Duodenal mucosa (tissue), 2 donors: ENCODE results near the gene HSFX3.
A peak's percentile ranks its signal among the peaks of the same experiment; 100 is the strongest.
"Not testable (repeated sequence)": the region's sequence is repeated elsewhere in the genome, so short reads cannot be mapped to it uniquely, and the experiment has no call there.

Source experiments
- H3K27ac ChIP-seq: one replicate; pipeline ENCODE4 v1.7.0; 2013; ENCODE audit warnings: low read depth, low read length
- H3K27me3 ChIP-seq, 2 donors: one replicate each; pipeline ENCODE4 v1.7.0; 2013; ENCODE audit warnings: low read length in 2 of 2, control low read depth in 1 of 2; ENCODE audit not compliant: insufficient read depth in 2 of 2, control insufficient read depth in 1 of 2
- H3K36me3 ChIP-seq, 2 donors: one replicate each; pipeline ENCODE4 v1.7.0; 2013; ENCODE audit warnings: low read length in 2 of 2, control low read depth in 1 of 2; ENCODE audit not compliant: insufficient read depth in 2 of 2, control insufficient read depth in 1 of 2
- H3K4me1 ChIP-seq, 2 donors: one replicate each; pipeline ENCODE4 v1.7.0; 2013; ENCODE audit warnings: low read length in 2 of 2, control low read depth in 1 of 2; ENCODE audit not compliant: insufficient read depth in 2 of 2, control insufficient read depth in 1 of 2
- H3K4me3 ChIP-seq, 2 donors: one replicate each; pipeline ENCODE4 v1.7.0; 2013; ENCODE audit warnings: low read length in 2 of 2, low read depth in 1 of 2
- H3K9ac ChIP-seq, 2 donors: one replicate each; pipeline ENCODE4 v1.7.0; 2013; ENCODE audit warnings: low read length in 2 of 2, low read depth in 1 of 2
- H3K9me3 ChIP-seq, 2 donors: one replicate each; pipeline ENCODE4 v1.7.0; 2013; ENCODE audit warnings: low read length in 2 of 2, control low read depth in 1 of 2; ENCODE audit not compliant: control insufficient read depth in 1 of 2

Gene HSFX3

DNA sequence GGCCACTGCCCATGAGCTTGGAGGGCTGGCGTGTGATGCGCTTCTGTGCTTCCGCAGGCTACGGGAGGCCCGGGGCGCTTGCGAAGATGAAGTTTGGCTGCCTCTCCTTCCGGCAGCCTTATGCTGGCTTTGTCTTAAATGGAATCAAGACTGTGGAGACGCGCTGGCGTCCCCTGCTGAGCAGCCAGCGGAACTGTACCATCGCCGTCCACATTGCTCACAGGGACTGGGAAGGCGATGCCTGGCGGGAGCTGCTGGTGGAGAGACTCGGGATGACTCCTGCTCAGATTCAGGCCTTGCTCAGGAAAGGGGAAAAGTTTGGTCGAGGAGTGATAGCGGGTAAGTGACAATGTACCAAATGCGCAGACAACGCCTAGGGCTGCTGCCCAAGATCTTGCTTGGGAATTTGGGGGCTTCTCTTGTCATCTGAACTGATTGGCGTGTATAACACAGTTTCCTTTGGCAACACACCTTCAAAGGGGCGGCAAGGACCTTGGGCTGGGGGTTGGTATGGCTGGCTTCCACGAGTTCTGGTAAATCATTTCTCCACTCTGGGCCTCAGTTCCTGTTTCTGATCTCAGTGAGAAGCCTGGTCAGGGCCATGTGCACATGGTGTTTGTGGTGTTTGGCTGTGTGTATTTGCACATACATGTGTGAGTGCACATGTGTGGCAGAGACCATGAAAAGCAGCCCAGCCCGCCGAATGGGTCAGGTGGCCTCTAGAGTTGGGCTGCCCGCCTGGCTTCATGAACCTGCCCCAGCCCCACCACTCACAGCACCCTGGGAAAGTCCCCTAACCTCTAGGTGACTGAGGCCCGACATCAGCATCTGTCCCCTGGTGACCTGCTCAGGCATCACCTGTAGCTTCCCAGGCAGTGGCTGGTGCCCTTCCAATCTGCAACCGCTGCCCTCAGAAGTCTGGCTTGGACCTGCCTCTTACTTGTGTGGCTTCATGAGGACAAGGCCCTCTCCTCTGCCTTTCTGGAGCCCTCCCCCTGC lies 3.9 kb downstream of the HSFX3 start:
- not testable (repeated sequence) for H3K9me3 ChIP-seq, H3K4me1 ChIP-seq, H3K4me3 ChIP-seq, H3K27me3 ChIP-seq, H3K36me3 ChIP-seq, H3K9ac ChIP-seq, H3K27ac ChIP-seq

DNA sequence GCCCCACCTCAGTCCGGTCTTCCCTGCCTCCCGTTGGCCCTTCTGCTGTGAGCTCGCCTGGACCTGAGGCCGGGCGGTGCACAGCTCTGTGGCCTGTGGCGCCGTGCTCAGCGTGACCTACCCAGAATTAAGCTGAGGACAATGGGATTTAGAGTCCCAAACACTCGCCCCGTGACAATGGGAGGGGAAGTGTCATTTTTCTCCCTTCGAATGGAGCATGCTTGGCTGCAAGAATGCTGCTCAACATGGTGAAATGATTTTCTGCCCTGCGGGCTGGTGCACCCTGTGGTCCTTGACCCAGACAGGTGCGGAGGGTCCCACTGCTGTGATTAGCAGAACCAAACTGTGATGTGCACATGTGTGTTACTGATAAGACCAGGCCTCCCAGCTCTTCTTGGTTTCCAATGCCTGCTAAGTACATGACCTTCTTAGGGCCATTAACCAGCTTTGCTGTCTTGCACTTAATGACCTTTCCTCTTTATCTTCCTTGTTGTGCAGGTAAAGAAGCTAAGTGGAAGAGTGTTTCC lies 8.1 kb downstream of the HSFX3 start:
- no peaks in the 10 kb centered on the region for H3K27me3 ChIP-seq
- H3K27ac ChIP-seq = peak overlapping the region; percentile 95
- H3K9ac ChIP-seq = peak overlapping the region; percentile 89 to 96
- peak overlapping the region; percentile 81 to 88 for H3K4me3 ChIP-seq
- no peaks in the 10 kb centered on the region for H3K9me3 ChIP-seq
- peaks cover 0 to 11% of the 10 kb centered on the region in 2 donors for H3K4me1 ChIP-seq
- no peaks in the 10 kb centered on the region for H3K36me3 ChIP-seq

DNA sequence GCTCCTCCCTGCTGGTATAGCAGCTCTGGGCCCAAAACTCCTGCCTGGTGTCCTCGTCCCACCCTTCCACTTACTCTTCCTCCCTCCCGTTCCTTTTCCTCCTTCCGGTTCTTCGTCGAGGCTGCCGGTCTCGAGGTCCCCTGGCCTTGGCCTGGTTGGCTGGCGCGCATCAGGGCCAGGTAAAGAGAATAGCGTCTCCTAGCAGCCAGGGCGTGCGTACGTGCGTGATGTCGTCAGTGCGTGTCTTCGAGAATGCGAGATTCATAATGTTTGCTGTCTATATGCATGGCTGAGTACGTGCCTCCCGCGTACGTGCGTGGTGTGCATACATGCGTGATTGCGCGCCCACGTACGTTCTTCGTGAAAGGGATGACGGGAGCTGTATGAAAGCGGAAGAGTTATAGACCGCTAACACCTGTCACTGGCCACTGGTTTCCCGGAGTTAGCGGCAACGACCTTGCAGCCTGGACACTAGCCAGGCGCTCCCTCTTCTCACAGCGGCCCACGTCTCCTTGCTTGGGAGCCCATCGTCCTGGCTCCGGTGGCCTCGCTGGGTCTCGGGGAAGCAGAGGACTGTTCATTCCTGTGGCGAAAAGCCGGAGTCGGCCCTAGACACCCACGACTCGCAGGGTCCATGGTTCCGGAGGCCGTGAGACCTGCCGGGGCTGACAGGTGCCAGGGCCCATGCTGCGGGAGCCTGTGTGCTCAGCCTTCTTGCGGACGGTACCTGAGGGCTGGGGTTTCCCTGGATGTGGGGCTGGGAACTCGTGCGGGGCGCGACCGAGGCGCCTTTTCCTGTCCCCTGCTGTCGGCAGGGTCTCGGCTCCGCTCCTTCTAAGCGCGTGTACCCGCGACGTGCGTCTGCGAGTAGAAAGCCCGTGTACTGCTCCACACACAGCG lies 8.9 kb downstream of the HSFX3 start, which contains the start of gene EOLA1:
Gene EOLA1 (plus strand): TSS at position 392 of the 900 bp plus-strand sequence. CDS start 4,619 bp downstream, outside the sequence.
- Histone ChIP-seq H3K9ac (peak within 1 kb of the TSS; percentile 89 to 96), H3K4me1 (peaks cover 0 to 11% of the 10 kb centered on the region in 2 donors), H3K36me3 (peaks cover 0 to 3% of the 10 kb centered on the region in 2 donors), H3K27me3 (no peaks in the 10 kb centered on the region), H3K27ac (peak within 1 kb of the TSS; percentile 95), H3K9me3 (no peaks in the 10 kb centered on the region), H3K4me3 (peak within 1 kb of the TSS; percentile 81 to 88)

DNA sequence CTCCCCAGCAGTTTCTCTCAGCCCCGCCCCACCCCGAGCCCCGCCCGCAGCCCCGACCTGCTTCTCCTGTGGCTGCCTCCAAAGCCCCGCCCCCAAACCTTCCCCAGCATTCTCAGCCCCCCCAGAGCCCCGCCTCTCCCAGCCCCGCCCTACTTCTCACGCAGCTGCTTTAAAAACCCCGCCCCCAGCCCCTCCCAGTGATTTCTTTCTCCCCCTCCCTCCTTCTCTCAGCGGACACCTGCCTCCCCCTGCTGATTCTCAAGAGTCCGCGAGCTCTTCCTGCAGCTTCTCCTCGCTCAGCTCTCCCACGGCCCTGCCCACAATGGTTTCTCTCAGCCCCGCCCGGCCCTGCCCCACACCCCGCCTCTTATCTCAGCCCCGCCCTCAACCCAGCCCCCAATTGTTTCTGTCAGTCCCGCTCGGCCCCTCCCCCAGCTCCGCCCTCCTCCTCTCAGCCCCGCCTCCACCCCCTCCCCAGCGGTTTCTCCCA lies 9.5 kb downstream of the HSFX3 start:
- H3K4me1 ChIP-seq = peaks cover 0 to 11% of the 10 kb centered on the region in 2 donors
- peak overlapping the region; percentile 95 for H3K27ac ChIP-seq
- peak overlapping the region; percentile 81 to 88 for H3K4me3 ChIP-seq
- H3K9ac ChIP-seq = peak overlapping the region; percentile 89 to 96
- H3K27me3 ChIP-seq = no peaks in the 10 kb centered on the region
- peaks cover 0 to 4% of the 10 kb centered on the region in 2 donors for H3K36me3 ChIP-seq
- no peaks in the 10 kb centered on the region for H3K9me3 ChIP-seq

DNA sequence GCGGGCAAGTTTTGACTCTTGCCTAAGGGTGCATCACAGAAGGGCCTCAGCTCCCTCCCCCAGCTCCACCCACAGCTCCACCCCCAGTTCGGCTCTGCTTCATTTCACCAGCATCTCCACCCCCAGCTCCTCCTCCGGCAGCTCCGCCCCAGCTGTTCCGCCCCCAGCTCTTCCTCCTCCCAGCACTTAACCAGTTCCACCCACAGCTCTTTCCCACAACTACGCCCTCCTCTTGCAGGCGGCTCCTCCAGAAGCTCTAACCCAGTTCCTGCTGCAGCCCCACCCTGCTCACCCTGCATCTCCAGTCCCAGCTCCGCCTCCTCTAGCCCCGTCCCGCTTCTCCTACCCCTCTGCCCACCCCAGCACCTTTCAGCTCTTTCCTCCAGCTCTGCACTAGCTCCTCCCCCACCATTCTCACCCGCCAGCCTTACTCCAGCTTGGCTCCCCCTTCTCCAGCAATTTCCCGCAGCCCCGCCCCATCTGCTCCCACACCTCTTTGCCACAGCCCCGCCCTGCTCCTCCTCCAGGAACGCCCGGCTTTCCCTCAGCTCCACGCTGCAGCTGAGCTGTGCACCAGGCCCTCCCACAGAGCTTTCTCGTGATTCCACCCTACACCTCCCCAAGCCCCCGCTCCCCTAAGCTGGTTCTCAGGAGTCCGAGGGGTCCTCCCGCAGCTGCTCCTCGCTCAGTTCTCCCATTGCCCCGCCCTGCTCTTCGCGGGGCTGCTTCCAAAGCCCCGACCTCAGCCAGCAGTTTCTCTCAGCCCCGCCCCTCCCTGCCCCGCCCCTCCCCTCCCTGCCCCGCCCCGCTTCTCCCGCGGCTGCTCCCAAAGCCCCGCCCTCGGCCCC lies 10.2 kb downstream of the HSFX3 start:
- peak overlapping the region; percentile 55 to 58 for H3K4me3 ChIP-seq
- peaks cover 0 to 4% of the 10 kb centered on the region in 2 donors for H3K36me3 ChIP-seq
- H3K27me3 ChIP-seq = no peaks in the 10 kb centered on the region
- no peaks in the 10 kb centered on the region for H3K9me3 ChIP-seq
- H3K4me1 ChIP-seq = peaks cover 0 to 11% of the 10 kb centered on the region in 2 donors
- H3K27ac ChIP-seq = peak overlapping the region; percentile 75
- no peak overlapping the region for H3K9ac ChIP-seq

DNA sequence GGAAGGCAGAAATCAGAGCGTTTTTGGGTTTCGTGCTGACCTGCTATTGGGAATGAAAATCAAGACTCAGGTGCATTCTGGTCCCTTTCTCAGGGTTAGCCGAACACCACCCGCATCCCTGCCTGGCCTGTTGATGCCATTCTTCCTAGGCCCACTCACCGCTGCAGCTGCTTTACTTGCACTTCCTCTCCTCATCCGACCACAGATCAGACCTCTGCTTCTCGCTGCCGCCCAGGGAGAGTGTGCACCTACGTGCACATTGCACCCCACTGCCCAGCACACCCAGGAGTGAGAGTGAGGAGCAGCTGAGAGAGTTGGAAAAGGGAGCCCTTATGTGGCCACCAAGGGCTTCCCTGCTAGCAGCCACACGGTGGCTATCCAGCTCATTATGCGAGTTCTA lies 12.2 kb downstream of the HSFX3 start:
- H3K27me3 ChIP-seq, H3K9ac ChIP-seq, H3K36me3 ChIP-seq: not testable (repeated sequence)

DNA sequence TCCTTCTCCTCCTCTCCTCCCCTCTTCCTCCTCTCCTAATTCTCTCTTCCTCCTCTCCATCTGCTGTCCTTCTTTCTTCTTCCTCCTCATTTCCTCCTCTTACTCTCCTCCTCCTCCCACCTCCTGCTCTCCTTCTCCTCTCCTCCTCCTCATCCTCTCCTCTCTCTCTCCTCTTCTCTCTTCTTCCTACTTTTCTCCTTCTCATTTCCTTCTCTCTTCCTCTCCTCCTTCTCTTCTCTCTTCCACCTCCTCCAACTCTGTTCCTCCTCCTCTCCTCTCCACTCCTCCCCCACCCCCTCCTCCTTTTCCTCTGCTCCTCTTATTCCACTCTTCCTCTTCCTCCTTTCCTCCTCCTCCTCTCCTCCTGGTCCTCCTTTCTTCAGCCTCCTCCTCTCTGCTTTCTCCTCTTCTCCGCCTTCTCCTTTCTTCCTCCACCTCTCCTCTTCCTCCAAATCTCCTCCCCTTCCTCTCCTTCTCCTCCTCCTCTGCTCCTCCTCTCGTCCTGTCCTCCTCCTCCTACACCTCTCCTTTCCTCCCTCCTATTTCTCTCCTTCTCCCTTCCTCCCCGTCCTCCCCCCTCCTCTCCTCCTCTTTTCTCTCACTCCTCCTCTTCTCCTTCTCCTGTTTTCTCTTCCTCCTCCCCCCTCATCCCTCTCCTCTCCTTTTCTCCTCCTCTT lies 14.7 kb downstream of the HSFX3 start:
- not testable (repeated sequence) for H3K27me3 ChIP-seq

More for the DNA sequence above, 12.2 kb downstream of the HSFX3 start:
- H3K4me3 ChIP-seq, H3K27ac ChIP-seq, H3K9me3 ChIP-seq: not testable (repeated sequence)
- H3K4me1 ChIP-seq = peaks cover 0 to 11% of the 10 kb centered on the region in 2 donors

DNA sequence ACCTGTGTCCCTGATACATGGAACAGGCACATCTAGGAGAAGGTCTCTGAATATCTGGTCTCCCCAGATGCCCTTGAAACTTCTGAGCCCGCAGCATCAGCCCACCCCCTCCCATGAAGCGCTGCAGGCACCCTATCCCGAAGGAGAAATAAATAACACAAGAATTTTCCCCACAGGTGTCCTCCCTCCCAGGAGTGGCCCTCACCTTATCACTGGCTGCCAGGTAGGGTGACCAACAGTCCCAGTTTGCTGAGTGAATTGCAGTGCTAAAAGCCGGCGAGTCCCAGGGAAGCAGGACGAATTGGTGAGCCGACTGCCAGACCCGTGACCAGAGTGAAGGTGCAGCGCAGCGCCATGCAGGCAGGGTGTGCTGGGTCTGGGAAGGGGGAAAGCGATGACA lies 15.7 kb downstream of the HSFX3 start:
- H3K9me3 ChIP-seq, H3K4me3 ChIP-seq, H3K27me3 ChIP-seq, H3K27ac ChIP-seq, H3K9ac ChIP-seq, H3K36me3 ChIP-seq, H3K4me1 ChIP-seq: not testable (repeated sequence)

More for the DNA sequence above, 14.7 kb downstream of the HSFX3 start:
- not testable (repeated sequence) for H3K9me3 ChIP-seq, H3K36me3 ChIP-seq, H3K4me3 ChIP-seq, H3K27ac ChIP-seq, H3K4me1 ChIP-seq, H3K9ac ChIP-seq

DNA sequence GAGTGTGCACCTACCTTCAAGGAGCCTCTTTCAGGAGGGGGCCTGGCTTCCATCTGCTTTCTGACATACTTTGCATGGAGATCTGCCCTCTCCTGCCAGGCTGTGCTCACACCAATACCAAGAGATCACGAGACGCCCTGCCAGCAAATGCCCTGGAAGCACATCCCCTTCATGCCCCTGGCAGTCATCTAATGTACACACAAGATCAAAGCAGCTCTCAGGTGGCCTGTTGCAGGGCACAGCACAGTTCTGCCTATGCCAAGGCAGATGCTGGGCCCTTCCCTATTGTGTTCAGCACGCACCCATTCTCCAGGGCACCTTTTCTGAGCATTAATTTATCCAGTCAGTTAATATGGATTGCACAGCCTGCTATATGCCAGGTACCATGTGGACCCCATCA lies 16.9 kb downstream of the HSFX3 start:
- not testable (repeated sequence) for H3K9ac ChIP-seq, H3K36me3 ChIP-seq, H3K27me3 ChIP-seq, H3K9me3 ChIP-seq, H3K4me1 ChIP-seq, H3K4me3 ChIP-seq, H3K27ac ChIP-seq
